Small intestine (tissue), 7 donors: ENCODE data around the gene ATP10A. TPM values are rescaled to one million over a fixed set of nuclear protein-coding genes. Genes with fewer than 3 reads are reported as not detected.

Experiments used
- DNase-seq, 2 donors: peaks; one replicate each; pipeline versions ENCODE4 v3.0.0 to v3.0.0-alpha.2; 2013
- FAIRE-seq: peaks from 2 replicates; lab custom pipeline; 2012; peaks lifted over from hg19 to GRCh38; lab: Jason Lieb, UNC
- H3K27ac ChIP-seq, 3 donors: one replicate each; pipeline ENCODE4 v1.5.1; 2013; ENCODE audit warnings: low read length in 2 of 3, mild to moderate bottlenecking in 2 of 3, control low read depth in 1 of 3, inconsistent platforms in 1 of 3, low read depth in 1 of 3, moderate library complexity in 1 of 3
- H3K27me3 ChIP-seq, 3 donors: one replicate each; pipeline ENCODE4 v1.6.1; 2013; ENCODE audit warnings: low read length in 3 of 3, inconsistent platforms in 1 of 3; ENCODE audit not compliant: control insufficient read depth in 3 of 3, insufficient read depth in 3 of 3
- H3K36me3 ChIP-seq, 3 donors: one replicate each; pipeline ENCODE4 v1.6.1; 2013; ENCODE audit warnings: low read length in 3 of 3, inconsistent platforms in 1 of 3, low read depth in 1 of 3, mild to moderate bottlenecking in 1 of 3, moderate library complexity in 1 of 3; ENCODE audit not compliant: control insufficient read depth in 3 of 3, insufficient read depth in 2 of 3
- H3K4me1 ChIP-seq, 3 donors: one replicate each; pipeline ENCODE4 v1.6.1; 2013; ENCODE audit warnings: low read length in 2 of 3, inconsistent platforms in 1 of 3, low read depth in 1 of 3, mild to moderate bottlenecking in 1 of 3, moderate library complexity in 1 of 3; ENCODE audit not compliant: control insufficient read depth in 3 of 3, insufficient read depth in 2 of 3
- H3K4me3 ChIP-seq, 3 donors: one replicate each; pipeline ENCODE4 v1.5.1; 2013; ENCODE audit warnings: low read length in 3 of 3, control low read depth in 1 of 3, inconsistent platforms in 1 of 3, low read depth in 1 of 3, mild to moderate bottlenecking in 1 of 3, moderate library complexity in 1 of 3
- H3K9me3 ChIP-seq, 2 donors: one replicate each; pipeline ENCODE4 v1.6.1; 2013; ENCODE audit warnings: low read depth in 1 of 2, low read length in 1 of 2; ENCODE audit not compliant: control insufficient read depth in 2 of 2, insufficient read depth in 1 of 2
- WGBS, 3 donors: extraction: QIAGEN DNeasy Blood & Tissue Kit; methylation state at CpG; one replicate each; pipeline ENCODE4 v1.1.7; 2013; 5-methylcytosine and 5-hydroxymethylcytosine counted together
- polyA plus RNA-seq, 4 donors: library from polyadenylated mRNA; stranded (reverse) in 3 of 4; unstranded in 1 of 4; fragments of 200-250 nt in 3 of 4; fragments of 120-200 nt in 1 of 4; gene quantifications; one replicate each; pipeline versions ENCODE4 v1.2.1 to v1.2.3, GENCODE V29; 2013
- donor health status: healthy with polysubstance abuse.
- donor health status: control.
- donor health status: control.
- donor health status: Bipolar disorder and iron deficiency.
- donor health status: healthy.

The ATP10A gene
- polyA plus RNA-seq, 4 donors = 0.27 to 2.8 (median 1.3) TPM; not detected in 1

- no peak overlapping the region for H3K4me3 ChIP-seq
- DNase-seq (no peak), FAIRE-seq (no peak)
- no peak overlapping the region for H3K27ac ChIP-seq
- H3K36me3 ChIP-seq = no peaks in the 10 kb centered on the region
- no peaks in the 10 kb centered on the region for H3K9me3 ChIP-seq
- H3K4me1 ChIP-seq = no peaks in the 10 kb centered on the region
- WGBS, 3 donors = 81 to 89% (median 85%) methylated on average over 21 of the region's 21 CpGs
- no peaks in the 10 kb centered on the region for H3K27me3 ChIP-seq
These were observed 146.6 kb downstream of the ATP10A start for GRCh38 chr15:25716414-25717126.

DNA sequence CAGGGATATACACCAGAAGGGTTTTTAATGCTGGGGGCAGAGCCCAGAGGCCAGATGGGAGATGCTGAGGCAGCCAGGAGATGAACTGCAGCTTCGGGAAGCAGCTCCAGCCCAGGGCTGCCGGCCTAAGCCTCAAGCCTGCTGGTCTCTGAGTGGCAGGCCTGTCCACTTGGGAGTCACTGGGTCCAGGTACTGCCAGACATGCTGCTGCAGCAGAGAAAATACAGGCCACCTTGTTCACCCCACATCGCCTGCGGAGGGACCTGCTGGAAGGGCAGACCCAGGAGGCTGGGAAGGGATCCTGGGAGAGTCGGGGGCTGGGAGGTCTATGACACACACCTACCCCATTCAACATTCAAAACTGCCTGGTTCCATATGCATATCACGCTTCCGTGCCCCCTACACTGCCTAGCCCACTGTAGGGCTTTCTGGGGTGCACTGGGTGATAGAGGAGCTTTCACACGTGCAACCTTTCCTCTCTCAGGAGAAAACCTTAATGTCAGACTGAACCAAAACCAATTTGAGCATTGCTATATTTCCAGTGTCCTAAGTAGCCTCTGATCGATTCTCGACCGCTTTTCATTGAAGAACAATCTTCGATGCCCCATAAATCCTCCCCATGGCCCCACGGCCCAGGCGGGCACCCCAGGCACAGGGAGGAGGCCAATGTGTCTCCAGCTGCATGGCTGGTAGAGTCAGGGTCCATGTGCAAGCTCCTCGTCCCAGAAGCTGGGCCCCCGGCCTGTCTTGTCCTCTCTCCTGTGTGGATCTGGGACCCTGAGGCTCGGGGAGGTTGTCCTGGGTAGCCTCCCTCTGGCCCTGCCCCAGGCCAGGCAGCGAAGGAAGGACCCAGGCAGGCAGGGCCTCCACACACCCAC, 147.4 kb downstream of the ATP10A start:
- 88 to 91% (median 90%) methylated on average over 18 of the region's 18 CpGs for WGBS, 3 donors
- no peaks in the 10 kb centered on the region for H3K9me3 ChIP-seq
- DNase-seq (no peak), FAIRE-seq (no peak)
- H3K4me1 ChIP-seq = no peaks in the 10 kb centered on the region
- no peaks in the 10 kb centered on the region for H3K36me3 ChIP-seq
- H3K27ac ChIP-seq = no peak overlapping the region
- H3K4me3 ChIP-seq = no peak overlapping the region
- H3K27me3 ChIP-seq = no peaks in the 10 kb centered on the region

DNA sequence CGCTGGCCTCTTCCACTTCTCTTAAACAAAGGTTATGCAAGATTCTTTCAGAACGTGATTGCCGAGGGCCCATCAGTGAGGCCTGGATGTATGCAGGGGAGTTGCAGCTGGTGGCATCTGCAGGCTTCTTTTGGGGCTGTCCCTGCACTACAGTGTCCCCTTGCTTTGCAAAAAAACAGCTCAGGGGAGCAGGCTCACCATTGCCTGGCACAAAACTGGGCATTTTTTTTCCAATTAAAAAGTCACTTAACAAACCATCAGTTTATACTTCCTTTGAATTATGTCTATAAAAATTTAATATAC, 148.6 kb downstream of the ATP10A start:
- H3K4me1 ChIP-seq = no peaks in the 10 kb centered on the region
- DNase-seq (no peak), FAIRE-seq (no peak)
- no peaks in the 10 kb centered on the region for H3K9me3 ChIP-seq
- H3K27me3 ChIP-seq = no peaks in the 10 kb centered on the region
- no peak overlapping the region for H3K27ac ChIP-seq
- WGBS, 3 donors = 60 to 85% (median 74%) methylated on average over 3 of the region's 3 CpGs
- H3K36me3 ChIP-seq = no peaks in the 10 kb centered on the region
- no peak overlapping the region for H3K4me3 ChIP-seq

GRCh38 chr15:25713736-25714537, 149.2 kb downstream of the ATP10A start:
- H3K4me3 ChIP-seq = no peak overlapping the region
- H3K9me3 ChIP-seq = no peaks in the 10 kb centered on the region
- no peak overlapping the region for H3K27ac ChIP-seq
- no peaks in the 10 kb centered on the region for H3K4me1 ChIP-seq
- no peaks in the 10 kb centered on the region for H3K36me3 ChIP-seq
- DNase-seq = no peak
- H3K27me3 ChIP-seq = no peaks in the 10 kb centered on the region
- WGBS, 3 donors = 90 to 93% (median 92%) methylated on average over 35 of the region's 35 CpGs
- no peak for FAIRE-seq

DNA sequence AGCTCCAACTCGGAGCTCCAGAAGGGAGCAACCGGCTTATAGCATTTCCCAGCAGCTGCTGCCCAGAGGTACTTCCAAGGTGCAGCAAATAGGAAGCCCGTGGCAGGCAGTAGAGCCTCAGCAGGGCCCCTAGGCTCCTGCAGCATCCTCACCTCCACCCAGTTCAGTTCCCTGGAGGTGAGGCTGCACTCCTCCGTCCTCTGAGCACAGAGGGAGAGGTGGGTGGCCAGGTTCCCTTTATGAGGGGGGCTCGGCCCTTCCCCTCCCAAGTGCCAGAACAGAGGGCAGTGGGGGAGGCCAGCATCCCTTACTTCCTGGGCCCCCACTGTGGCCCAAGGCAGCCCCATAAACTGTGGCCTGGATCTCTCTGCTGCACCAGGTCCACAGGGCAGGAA, 150.2 kb downstream of the ATP10A start:
- no peak for DNase-seq
- no peaks in the 10 kb centered on the region for H3K9me3 ChIP-seq
- no peak overlapping the region for H3K27ac ChIP-seq
- H3K27me3 ChIP-seq = no peaks in the 10 kb centered on the region
- 65 to 88% (median 75%) methylated on average over 5 of the region's 5 CpGs for WGBS, 3 donors
- H3K4me1 ChIP-seq = no peaks in the 10 kb centered on the region
- H3K36me3 ChIP-seq = no peaks in the 10 kb centered on the region
- no peak for FAIRE-seq
- no peak overlapping the region for H3K4me3 ChIP-seq

DNA sequence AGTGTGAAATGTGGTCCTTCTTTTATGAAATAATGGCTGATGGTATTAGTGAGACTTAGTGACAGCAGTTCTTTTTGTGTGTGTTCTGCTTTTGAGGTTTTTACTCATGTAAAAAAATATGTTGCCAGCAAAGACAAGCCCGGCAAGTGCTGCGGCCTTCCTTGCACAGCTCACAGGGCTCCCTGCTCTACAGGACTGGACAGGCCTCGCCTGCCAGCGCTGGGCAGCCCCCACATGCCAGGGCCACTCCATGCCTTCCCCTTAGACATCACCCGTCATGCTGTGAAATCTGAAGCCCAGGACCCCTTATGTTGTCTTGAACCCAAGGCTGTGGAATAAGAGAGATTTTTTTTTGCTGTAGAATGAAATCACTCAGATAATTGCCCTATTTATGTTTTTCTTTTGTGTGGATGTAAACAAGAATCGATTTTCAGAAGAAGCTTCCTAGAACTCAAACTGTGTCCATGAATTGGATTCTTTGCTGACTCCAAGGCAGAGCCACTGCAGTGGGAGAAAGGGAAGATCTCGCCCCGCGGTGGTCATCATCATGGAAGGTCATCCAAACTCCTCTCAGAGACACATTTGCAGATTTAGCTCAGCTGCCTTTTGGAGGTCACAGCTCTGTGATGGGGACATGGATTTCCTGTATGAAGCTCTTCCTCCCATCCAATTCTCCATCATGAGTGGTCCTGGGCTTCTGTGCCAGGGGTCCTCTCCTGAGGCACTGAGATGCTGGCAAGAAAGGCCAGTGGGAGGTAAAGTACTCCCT, 150.8 kb downstream of the ATP10A start:
- Histone ChIP-seq H3K9me3 (no peaks in the 10 kb centered on the region), H3K27me3 (no peaks in the 10 kb centered on the region), H3K4me1 (no peaks in the 10 kb centered on the region), H3K36me3 (no peaks in the 10 kb centered on the region), H3K4me3 (no peak overlapping the region), H3K27ac (no peak overlapping the region)
- DNase-seq (no peak), FAIRE-seq (no peak)
- 87 to 90% (median 90%) methylated on average over 9 of the region's 9 CpGs for WGBS, 3 donors

DNA sequence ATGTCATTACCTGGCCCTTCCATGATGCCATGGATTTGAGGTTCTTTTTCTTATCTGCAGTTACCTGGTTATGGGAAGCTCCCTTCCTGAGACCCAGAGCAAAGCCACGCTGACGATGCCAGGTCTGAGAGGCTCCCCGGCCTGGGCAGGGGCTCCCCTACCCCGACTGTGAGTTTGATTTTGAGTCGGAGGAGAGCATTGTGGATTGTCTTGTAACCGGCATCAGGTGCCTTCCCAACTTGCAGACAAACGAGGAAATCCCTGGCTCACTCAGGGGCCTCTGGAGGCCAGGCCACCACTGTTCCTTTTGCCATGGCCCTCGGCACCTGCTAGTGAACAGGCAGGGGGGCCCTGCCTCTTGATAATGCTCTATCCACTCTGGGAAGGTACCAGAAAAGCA, 151.4 kb downstream of the ATP10A start:
- DNase-seq = no peak
- no peak for FAIRE-seq
- H3K9me3 ChIP-seq = no peaks in the 10 kb centered on the region
- no peak overlapping the region for H3K4me3 ChIP-seq
- no peaks in the 10 kb centered on the region for H3K4me1 ChIP-seq
- H3K27ac ChIP-seq = no peak overlapping the region
- H3K27me3 ChIP-seq = no peaks in the 10 kb centered on the region
- H3K36me3 ChIP-seq = no peaks in the 10 kb centered on the region
- 80 to 85% (median 83%) methylated on average over 8 of the region's 8 CpGs for WGBS, 3 donors

DNA sequence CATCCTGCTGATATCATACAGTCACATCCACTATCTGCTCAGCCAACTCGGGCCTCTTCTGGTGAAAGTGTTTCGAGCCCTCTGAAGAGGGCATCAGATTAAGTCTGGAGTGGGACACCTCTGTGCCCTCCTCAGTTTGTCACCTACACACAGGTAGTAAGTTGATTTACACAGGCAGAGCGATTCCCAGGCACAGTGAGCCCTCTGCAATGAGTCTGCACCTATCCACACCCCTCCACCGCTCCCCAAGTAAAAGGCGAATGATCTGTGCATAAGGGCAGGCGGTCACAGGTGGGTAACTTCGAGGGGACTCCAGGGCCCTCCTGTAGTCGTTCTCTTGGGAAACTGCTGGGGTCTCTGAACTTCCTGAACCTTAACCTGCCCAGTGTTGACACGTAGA, 152.0 kb downstream of the ATP10A start:
- Histone ChIP-seq H3K27me3 (no peaks in the 10 kb centered on the region), H3K27ac (no peak overlapping the region), H3K4me3 (no peak overlapping the region), H3K4me1 (no peaks in the 10 kb centered on the region), H3K36me3 (no peaks in the 10 kb centered on the region), H3K9me3 (no peaks in the 10 kb centered on the region)
- WGBS, 3 donors = 59 to 78% (median 74%) methylated on average over 9 of the region's 9 CpGs
- DNase-seq = no peak
- FAIRE-seq = no peak
